GM19240 (cell line): ENCODE measurements around the gene EEPD1.

Experiments used
- DNase-seq: peaks from one replicate; pipeline ENCODE4 v3.0.0; 2011; ENCODE audit warnings: low spot score; ENCODE audit not compliant: insufficient read length

Gene EEPD1

GRCh38 chr7:36279200-36279925 lies 126.3 kb downstream of the EEPD1 start:
- DNase-seq = no peak

GRCh38 chr7:36279926-36280315 lies 126.9 kb downstream of the EEPD1 start:
- DNase-seq = no peak

GRCh38 chr7:36280840-36281812 lies 128.1 kb downstream of the EEPD1 start:
- DNase-seq = no peak

- DNase-seq = no peak
Observed at GRCh38 chr7:36281945-36282717, 129.1 kb downstream of the EEPD1 start.

GRCh38 chr7:36283181-36283580 lies 130.1 kb downstream of the EEPD1 start:
- DNase-seq = no peak

GRCh38 chr7:36283711-36284130 lies 130.7 kb downstream of the EEPD1 start:
- no peak for DNase-seq

GRCh38 chr7:36284456-36285090 lies 131.5 kb downstream of the EEPD1 start:
- DNase-seq = no peak

- DNase-seq = no peak
Observed at GRCh38 chr7:36285276-36285675, 132.2 kb downstream of the EEPD1 start.

GRCh38 chr7:36286226-36286625 lies 133.2 kb downstream of the EEPD1 start:
- no peak for DNase-seq

- DNase-seq = no peak
Observed at GRCh38 chr7:36286688-36287087, 133.6 kb downstream of the EEPD1 start.

GRCh38 chr7:36287371-36288241 lies 134.6 kb downstream of the EEPD1 start:
- no peak for DNase-seq

- DNase-seq = no peak
Observed at GRCh38 chr7:36288501-36288900, 135.4 kb downstream of the EEPD1 start.

- no peak for DNase-seq
Observed at GRCh38 chr7:36289833-36290661, 137.0 kb downstream of the EEPD1 start.

- peak; percentile 62 for DNase-seq
Observed at GRCh38 chr7:36291387-36292316, 138.6 kb downstream of the EEPD1 start.

GRCh38 chr7:36295090-36295489 lies 142.0 kb downstream of the EEPD1 start:
- DNase-seq = no peak

- DNase-seq = no peak
Observed at GRCh38 chr7:36296284-36296683, 143.2 kb downstream of the EEPD1 start.

- no peak for DNase-seq
Observed at GRCh38 chr7:36297364-36298009, 144.4 kb downstream of the EEPD1 start.

GRCh38 chr7:36298106-36298505 lies 145.1 kb downstream of the EEPD1 start:
- DNase-seq = no peak
